Activated naive CD8-positive, alpha-beta T cell treated with anti-CD3 and anti-CD28 coated beads, Interleukin-2, amount 10 ng/mL, durations not matched to agents 7 days and 5 days (primary cell): ENCODE measurements around the gene SVOP. TPM values are rescaled to one million over a fixed set of nuclear protein-coding genes. Genes with fewer than 3 reads are reported as not detected.

ENCODE experiments used
- total RNA-seq, 2 experiments: library from RNA; stranded (reverse); gene quantifications; one replicate each; pipeline ENCODE4 v1.2.3, GENCODE V29; 2021

Gene SVOP
- total RNA-seq, 2 experiments from 2014 or later = not detected

Other genes with a start within 250 kb of the SVOP start
- 10 to 100 TPM; 29.7 to 36.9 TPM for gene SSH1, start 163.5 kb downstream of the SVOP start, total RNA-seq
- gene DAO, start 141.0 kb downstream of the SVOP start, total RNA-seq = not detected
- gene USP30, start 31.5 kb upstream of the SVOP start, total RNA-seq = 10 to 100 TPM in 1 of 2 experiments, 1 to 10 TPM in 1; 9.9 to 10.2 TPM
- gene ALKBH2, start 72.4 kb upstream of the SVOP start, total RNA-seq = 10 to 100 TPM; 13.0 to 15.2 TPM
- 10 to 100 TPM; 47.4 to 54.7 TPM for gene UNG, start 76.5 kb upstream of the SVOP start, total RNA-seq
- 10 to 100 TPM; 21.4 to 23.2 TPM for gene ACACB, start 95.5 kb upstream of the SVOP start, total RNA-seq